NCI-H2107 (cell line): ENCODE results near the gene USP17L15.
"Not testable (repeated sequence)": the region's sequence is repeated elsewhere in the genome, so short reads cannot be mapped to it uniquely, and the experiment has no call there.

ENCODE experiments used
- DNase-seq: peaks from one replicate; lab custom pipeline; 2025; lab: John Stamatoyannopoulos, UW

USP17L15 gene, protein sequence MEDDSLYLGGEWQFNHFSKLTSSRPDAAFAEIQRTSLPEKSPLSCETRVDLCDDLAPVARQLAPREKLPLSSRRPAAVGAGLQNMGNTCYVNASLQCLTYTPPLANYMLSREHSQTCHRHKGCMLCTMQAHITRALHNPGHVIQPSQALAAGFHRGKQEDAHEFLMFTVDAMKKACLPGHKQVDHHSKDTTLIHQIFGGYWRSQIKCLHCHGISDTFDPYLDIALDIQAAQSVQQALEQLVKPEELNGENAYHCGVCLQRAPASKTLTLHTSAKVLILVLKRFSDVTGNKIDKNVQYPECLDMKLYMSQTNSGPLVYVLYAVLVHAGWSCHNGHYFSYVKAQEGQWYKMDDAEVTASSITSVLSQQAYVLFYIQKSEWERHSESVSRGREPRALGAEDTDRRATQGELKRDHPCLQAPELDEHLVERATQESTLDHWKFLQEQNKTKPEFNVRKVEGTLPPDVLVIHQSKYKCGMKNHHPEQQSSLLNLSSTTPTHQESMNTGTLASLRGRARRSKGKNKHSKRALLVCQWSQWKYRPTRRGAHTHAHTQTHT

GRCh38 chr4:9234085-9234484 lies at the start of gene USP17L15:
USP17L15 (plus strand) TSS chr4:9234385; CDS start chr4:9234385, 0 bp downstream.
- DNase-seq = not testable (repeated sequence)

DNA sequence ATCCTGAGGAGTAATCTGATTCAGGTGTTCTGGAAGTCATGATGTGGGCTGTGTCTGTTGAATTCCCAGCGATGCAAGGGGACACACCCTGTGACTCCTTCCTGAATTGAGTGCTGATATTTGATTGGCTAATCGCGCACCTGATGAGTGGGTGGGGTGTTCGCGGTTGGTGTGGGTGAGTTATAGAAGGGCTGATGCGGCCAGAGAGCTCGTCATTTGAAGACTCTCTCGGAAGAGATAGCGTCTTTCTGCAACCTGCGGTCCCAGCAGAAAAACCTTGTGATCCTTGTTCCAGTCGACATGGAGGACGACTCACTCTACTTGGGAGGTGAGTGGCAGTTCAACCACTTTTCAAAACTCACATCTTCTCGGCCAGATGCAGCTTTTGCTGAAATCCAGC lies 23.8 kb upstream of the USP17L15 start, which contains the start of gene USP17L10:
USP17L10 (plus strand) TSS at position 301 of the 400 bp plus-strand sequence; CDS start at position 301, 0 bp downstream.
- DNase-seq = not testable (repeated sequence)

GRCh38 chr4:9214701-9215100 lies 19.5 kb upstream of the USP17L15 start:
- DNase-seq = not testable (repeated sequence)

DNA sequence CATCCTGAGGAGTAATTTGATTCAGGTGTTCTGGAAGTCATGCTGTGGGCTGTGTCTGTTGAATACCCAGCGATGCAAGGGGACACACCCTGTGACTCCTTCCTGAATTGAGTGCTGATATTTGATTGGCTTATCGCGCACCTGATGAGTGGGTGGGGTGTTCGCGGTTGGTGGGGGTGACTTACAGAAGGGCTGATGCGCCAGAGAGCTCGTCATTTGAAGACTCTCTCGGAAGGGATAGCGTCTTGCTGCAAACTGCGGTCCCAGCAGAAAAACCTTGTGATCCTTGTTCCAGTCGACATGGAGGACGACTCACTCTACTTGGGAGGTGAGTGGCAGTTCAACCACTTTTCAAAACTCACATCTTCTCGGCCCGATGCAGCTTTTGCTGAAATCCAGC lies 19.1 kb upstream of the USP17L15 start, which contains the start of gene USP17L11:
USP17L11 (plus strand) TSS at position 301 of the 400 bp plus-strand sequence; CDS start at position 301, 0 bp downstream.
- DNase-seq = not testable (repeated sequence)

DNA sequence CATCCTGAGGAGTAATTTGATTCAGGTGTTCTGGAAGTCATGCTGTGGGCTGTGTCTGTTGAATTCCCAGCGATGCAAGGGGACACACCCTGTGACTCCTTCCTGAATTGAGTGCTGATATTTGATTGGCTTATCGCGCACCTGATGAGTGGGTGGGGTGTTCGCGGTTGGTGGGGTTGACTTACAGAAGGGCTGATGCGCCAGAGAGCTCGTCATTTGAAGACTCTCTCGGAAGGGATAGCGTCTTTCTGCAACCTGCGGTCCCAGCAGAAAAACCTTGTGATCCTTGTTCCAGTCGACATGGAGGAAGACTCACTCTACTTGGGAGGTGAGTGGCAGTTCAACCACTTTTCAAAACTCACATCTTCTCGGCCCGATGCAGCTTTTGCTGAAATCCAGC lies 14.3 kb upstream of the USP17L15 start, which contains the start of gene USP17L12:
USP17L12 (plus strand) TSS at position 301 of the 400 bp plus-strand sequence; CDS start at position 301, 0 bp downstream.
- DNase-seq = not testable (repeated sequence)

DNA sequence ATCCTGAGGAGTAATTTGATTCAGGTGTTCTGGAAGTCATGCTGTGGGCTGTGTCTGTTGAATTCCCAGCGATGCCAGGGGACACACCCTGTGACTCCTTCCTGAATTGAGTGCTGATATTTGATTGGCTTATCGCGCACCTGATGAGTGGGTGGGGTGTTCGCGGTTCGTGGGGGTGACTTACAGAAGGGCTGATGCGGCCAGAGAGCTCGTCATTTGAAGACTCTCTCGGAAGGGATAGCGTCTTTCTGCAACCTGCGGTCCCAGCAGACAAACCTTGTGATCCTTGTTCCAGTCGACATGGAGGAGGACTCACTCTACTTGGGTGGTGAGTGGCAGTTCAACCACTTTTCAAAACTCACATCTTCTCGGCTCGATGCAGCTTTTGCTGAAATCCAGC lies 9.6 kb upstream of the USP17L15 start, which contains the start of gene USP17L13:
USP17L13 (plus strand) TSS at position 301 of the 400 bp plus-strand sequence; CDS start at position 301, 0 bp downstream.
- DNase-seq = not testable (repeated sequence)

- DNase-seq = not testable (repeated sequence)
Measured at GRCh38 chr4:9230249-9230648, 3.9 kb upstream of the USP17L15 start.

DNA sequence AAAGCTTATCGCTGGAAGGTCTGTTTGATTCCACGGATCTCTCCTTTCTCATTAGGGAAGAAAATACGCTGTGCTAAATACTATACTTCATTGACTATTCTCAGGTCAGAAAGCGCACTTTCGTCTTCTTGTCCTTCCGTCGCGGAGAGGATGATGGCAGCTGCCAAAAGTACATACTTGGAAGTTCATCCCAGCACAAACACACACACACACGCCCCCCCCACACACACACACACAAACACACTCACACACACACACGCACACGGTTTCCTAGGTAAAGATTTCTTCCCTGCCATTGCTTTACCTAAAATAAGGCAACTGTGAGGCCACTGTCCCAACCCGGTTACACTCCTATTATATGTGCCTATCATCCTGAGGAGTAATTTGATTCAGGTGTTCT lies 4.3 kb downstream of the USP17L15 start:
- not testable (repeated sequence) for DNase-seq

GRCh38 chr4:9243579-9243978 lies 9.4 kb downstream of the USP17L15 start, which contains the start of gene USP17L17:
USP17L17 (plus strand) TSS chr4:9243879; CDS start chr4:9243879, 0 bp downstream.
- not testable (repeated sequence) for DNase-seq

- not testable (repeated sequence) for DNase-seq
Measured at GRCh38 chr4:9247953-9248680, 13.9 kb downstream of the USP17L15 start, which contains the start of gene USP17L18. USP17L18 (plus strand) TSS chr4:9248630; CDS start chr4:9248630, 0 bp downstream.

DNA sequence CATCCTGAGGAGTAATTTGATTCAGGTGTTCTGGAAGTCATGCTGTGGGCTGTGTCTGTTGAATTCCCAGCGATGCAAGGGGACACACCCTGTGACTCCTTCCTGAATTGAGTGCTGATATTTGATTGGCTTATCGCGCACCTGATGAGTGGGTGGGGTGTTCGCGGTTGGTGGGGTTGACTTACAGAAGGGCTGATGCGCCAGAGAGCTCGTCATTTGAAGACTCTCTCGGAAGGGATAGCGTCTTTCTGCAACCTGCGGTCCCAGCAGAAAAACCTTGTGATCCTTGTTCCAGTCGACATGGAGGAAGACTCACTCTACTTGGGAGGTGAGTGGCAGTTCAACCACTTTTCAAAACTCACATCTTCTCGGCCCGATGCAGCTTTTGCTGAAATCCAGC lies 18.9 kb downstream of the USP17L15 start, which contains the start of gene USP17L19:
USP17L19 (plus strand) TSS at position 301 of the 400 bp plus-strand sequence; CDS start at position 301, 0 bp downstream.
- not testable (repeated sequence) for DNase-seq

DNA sequence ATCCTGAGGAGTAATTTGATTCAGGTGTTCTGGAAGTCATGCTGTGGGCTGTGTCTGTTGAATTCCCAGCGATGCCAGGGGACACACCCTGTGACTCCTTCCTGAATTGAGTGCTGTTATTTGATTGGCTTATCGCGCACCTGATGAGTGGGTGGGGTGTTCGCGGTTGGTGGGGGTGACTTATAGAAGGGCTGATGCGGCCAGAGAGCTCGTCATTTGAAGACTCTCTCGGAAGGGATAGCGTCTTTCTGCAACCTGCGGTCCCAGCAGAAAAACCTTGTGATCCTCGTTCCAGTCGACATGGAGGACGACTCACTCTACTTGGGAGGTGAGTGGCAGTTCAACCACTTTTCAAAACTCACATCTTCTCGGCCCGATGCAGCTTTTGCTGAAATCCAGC lies 23.6 kb downstream of the USP17L15 start, which contains the start of gene USP17L20:
USP17L20 (plus strand) TSS at position 301 of the 400 bp plus-strand sequence; CDS start at position 301, 0 bp downstream.
- DNase-seq = not testable (repeated sequence)

DNA sequence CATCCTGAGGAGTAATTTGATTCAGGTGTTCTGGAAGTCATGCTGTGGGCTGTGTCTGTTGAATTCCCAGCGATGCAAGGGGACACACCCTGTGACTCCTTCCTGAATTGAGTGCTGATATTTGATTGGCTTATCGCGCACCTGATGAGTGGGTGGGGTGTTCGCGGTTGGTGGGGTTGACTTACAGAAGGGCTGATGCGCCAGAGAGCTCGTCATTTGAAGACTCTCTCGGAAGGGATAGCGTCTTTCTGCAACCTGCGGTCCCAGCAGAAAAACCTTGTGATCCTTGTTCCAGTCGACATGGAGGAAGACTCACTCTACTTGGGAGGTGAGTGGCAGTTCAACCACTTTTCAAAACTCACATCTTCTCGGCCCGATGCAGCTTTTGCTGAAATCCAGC lies 28.4 kb downstream of the USP17L15 start, which contains the start of gene USP17L21:
USP17L21 (plus strand) TSS at position 301 of the 400 bp plus-strand sequence; CDS start at position 301, 0 bp downstream.
- not testable (repeated sequence) for DNase-seq

DNA sequence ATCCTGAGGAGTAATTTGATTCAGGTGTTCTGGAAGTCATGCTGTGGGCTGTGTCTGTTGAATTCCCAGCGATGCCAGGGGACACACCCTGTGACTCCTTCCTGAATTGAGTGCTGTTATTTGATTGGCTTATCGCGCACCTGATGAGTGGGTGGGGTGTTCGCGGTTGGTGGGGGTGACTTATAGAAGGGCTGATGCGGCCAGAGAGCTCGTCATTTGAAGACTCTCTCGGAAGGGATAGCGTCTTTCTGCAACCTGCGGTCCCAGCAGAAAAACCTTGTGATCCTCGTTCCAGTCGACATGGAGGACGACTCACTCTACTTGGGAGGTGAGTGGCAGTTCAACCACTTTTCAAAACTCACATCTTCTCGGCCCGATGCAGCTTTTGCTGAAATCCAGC lies 33.1 kb downstream of the USP17L15 start, which contains the start of gene USP17L22:
USP17L22 (plus strand) TSS at position 301 of the 400 bp plus-strand sequence; CDS start at position 301, 0 bp downstream.
- not testable (repeated sequence) for DNase-seq

- DNase-seq = not testable (repeated sequence)
Measured at GRCh38 chr4:9271719-9272118, 37.5 kb downstream of the USP17L15 start.
